T-helper 2 cell treated with Interferon-gamma antibody and Interleukin-4, amounts not matched to agents 5 μg/mL and 100 μg/mL, for 36 hours (primary cell): Measurements from ENCODE around the gene RBM38.

Experiments used
- DNase-seq: peaks from one replicate; pipeline ENCODE4 v3.0.0; 2021; ENCODE audit warnings: low spot score
- H3K27ac Mint-ChIP-seq: one replicate; pipeline ENCODE4 v1.8.0; 2021; ENCODE audit warnings: mild to moderate bottlenecking, mixed read lengths
- H3K27me3 Mint-ChIP-seq: one replicate; pipeline ENCODE4 v1.8.0; 2021; ENCODE audit warnings: low read depth, mixed read lengths
- H3K36me3 Mint-ChIP-seq: one replicate; pipeline ENCODE4 v1.8.0; 2021; ENCODE audit warnings: low read depth, mixed read lengths
- H3K4me1 Mint-ChIP-seq: one replicate; pipeline ENCODE4 v1.8.0; 2021; ENCODE audit warnings: low read depth, mixed read lengths
- H3K4me3 Mint-ChIP-seq: one replicate; pipeline ENCODE4 v1.8.0; 2022; ENCODE audit warnings: mild to moderate bottlenecking, moderate library complexity, mixed read lengths
- H3K9me3 Mint-ChIP-seq: one replicate; pipeline ENCODE4 v1.8.0; 2021; ENCODE audit warnings: mixed read lengths

Gene RBM38

GRCh38 chr20:57391439-57392301, 474 bp downstream of the RBM38 start:
- H3K4me1 Mint-ChIP-seq: peaks cover 40% of the 10 kb centered on the region
- peak overlapping the region; percentile 95 for H3K27ac Mint-ChIP-seq
- H3K27me3 Mint-ChIP-seq: no peaks in the 10 kb centered on the region
- H3K4me3 Mint-ChIP-seq: peak overlapping the region; percentile 89
- peaks cover 45% of the 10 kb centered on the region for H3K36me3 Mint-ChIP-seq
- peak; percentile 57 for DNase-seq
- H3K9me3 Mint-ChIP-seq: no peaks in the 10 kb centered on the region

- H3K36me3 Mint-ChIP-seq: peaks cover 55% of the 10 kb centered on the region
- peaks cover 50% of the 10 kb centered on the region for H3K4me1 Mint-ChIP-seq
- H3K9me3 Mint-ChIP-seq: no peaks in the 10 kb centered on the region
- DNase-seq: peak; percentile 78
- H3K27me3 Mint-ChIP-seq: no peaks in the 10 kb centered on the region
- peak overlapping the region; percentile 89 for H3K4me3 Mint-ChIP-seq
- peak overlapping the region; percentile 95 for H3K27ac Mint-ChIP-seq
These were observed 1.5 kb downstream of the RBM38 start for GRCh38 chr20:57392512-57393271.

- Mint-ChIP-seq H3K27me3 (no peaks in the 10 kb centered on the region), H3K27ac (peak overlapping the region; percentile 95), H3K36me3 (peaks cover 61% of the 10 kb centered on the region), H3K4me3 (peak overlapping the region; percentile 89), H3K9me3 (no peaks in the 10 kb centered on the region), H3K4me1 (peaks cover 55% of the 10 kb centered on the region)
- DNase-seq: no peak
These were observed 2.3 kb downstream of the RBM38 start for GRCh38 chr20:57393321-57394120.

- no peaks in the 10 kb centered on the region for H3K27me3 Mint-ChIP-seq
- H3K27ac Mint-ChIP-seq: peak overlapping the region; percentile 46
- peak overlapping the region; percentile 89 for H3K4me3 Mint-ChIP-seq
- no peaks in the 10 kb centered on the region for H3K9me3 Mint-ChIP-seq
- peaks cover 64% of the 10 kb centered on the region for H3K4me1 Mint-ChIP-seq
- H3K36me3 Mint-ChIP-seq: peaks cover 69% of the 10 kb centered on the region
- DNase-seq: no peak
These were observed 3.2 kb downstream of the RBM38 start for GRCh38 chr20:57394121-57395082.

GRCh38 chr20:57395111-57395966, 4.1 kb downstream of the RBM38 start:
- Mint-ChIP-seq H3K4me1 (peaks cover 66% of the 10 kb centered on the region), H3K27ac (no peak overlapping the region), H3K9me3 (no peaks in the 10 kb centered on the region), H3K27me3 (no peaks in the 10 kb centered on the region), H3K36me3 (peaks cover 73% of the 10 kb centered on the region), H3K4me3 (peak overlapping the region; percentile 89)
- no peak for DNase-seq

GRCh38 chr20:57396212-57396983, 5.2 kb downstream of the RBM38 start:
- H3K27ac Mint-ChIP-seq: peak overlapping the region; percentile 57

GRCh38 chr20:57396984-57397692, 5.9 kb downstream of the RBM38 start:
- Mint-ChIP-seq H3K9me3 (no peaks in the 10 kb centered on the region), H3K27me3 (no peaks in the 10 kb centered on the region), H3K36me3 (peaks cover 87% of the 10 kb centered on the region), H3K4me3 (peak overlapping the region; percentile 84), H3K4me1 (peaks cover 70% of the 10 kb centered on the region), H3K27ac (peak overlapping the region; percentile 95)
- DNase-seq: no peak

More at GRCh38 chr20:57396212-57396983, 5.2 kb downstream of the RBM38 start:
- peaks cover 83% of the 10 kb centered on the region for H3K36me3 Mint-ChIP-seq
- H3K4me1 Mint-ChIP-seq: peaks cover 66% of the 10 kb centered on the region
- H3K4me3 Mint-ChIP-seq: peak overlapping the region; percentile 84
- DNase-seq: no peak
- H3K27me3 Mint-ChIP-seq: no peaks in the 10 kb centered on the region
- no peaks in the 10 kb centered on the region for H3K9me3 Mint-ChIP-seq

GRCh38 chr20:57397693-57398108, 6.5 kb downstream of the RBM38 start:
- Mint-ChIP-seq H3K27ac (peak overlapping the region; percentile 95), H3K9me3 (no peaks in the 10 kb centered on the region), H3K4me3 (peak overlapping the region; percentile 84), H3K4me1 (peaks cover 70% of the 10 kb centered on the region), H3K27me3 (no peaks in the 10 kb centered on the region), H3K36me3 (peaks cover 84% of the 10 kb centered on the region)
- DNase-seq: no peak

GRCh38 chr20:57398231-57398821, 7.1 kb downstream of the RBM38 start:
- H3K4me1 Mint-ChIP-seq: peaks cover 67% of the 10 kb centered on the region
- H3K36me3 Mint-ChIP-seq: peaks cover 83% of the 10 kb centered on the region
- H3K27me3 Mint-ChIP-seq: no peaks in the 10 kb centered on the region
- H3K27ac Mint-ChIP-seq: peak overlapping the region; percentile 95
- DNase-seq: peak; percentile 74
- peak overlapping the region; percentile 84 for H3K4me3 Mint-ChIP-seq
- H3K9me3 Mint-ChIP-seq: no peaks in the 10 kb centered on the region

- peak overlapping the region; percentile 84 for H3K4me3 Mint-ChIP-seq
- peaks cover 82% of the 10 kb centered on the region for H3K36me3 Mint-ChIP-seq
- H3K4me1 Mint-ChIP-seq: peaks cover 63% of the 10 kb centered on the region
- no peak for DNase-seq
- H3K27me3 Mint-ChIP-seq: no peaks in the 10 kb centered on the region
- H3K27ac Mint-ChIP-seq: peak overlapping the region; percentile 95
- no peaks in the 10 kb centered on the region for H3K9me3 Mint-ChIP-seq
These were observed 7.8 kb downstream of the RBM38 start for GRCh38 chr20:57398901-57399535.
